Suprapubic skin (tissue), 3 donors: Measurements from ENCODE around the gene WLS.

Experiments
- CTCF ChIP-seq, 2 donors: fragments of 200-600 bp in 1 of 2; fragments of 450-650 bp in 1 of 2; sonication (generic) in 1 of 2; IDR thresholded peaks; one replicate each; pipeline ENCODE4 v1.5.1; 2016 to 2019; ENCODE audit warnings: antibody characterized with exemption in 2 of 2, mild to moderate bottlenecking in 1 of 2, moderate library complexity in 1 of 2
- POLR2AphosphoS5 ChIP-seq, 3 donors: sonication (generic); formaldehyde crosslinking; IDR thresholded peaks; one replicate each; pipeline ENCODE4 v1.6.1; 2017; ENCODE audit warnings: antibody characterized with exemption in 3 of 3

- TF ChIP-seq CTCF (IDR thresholded peaks at IDR 0.05) (no peak), POLR2AphosphoS5 (IDR thresholded peaks at IDR 0.05) (no peak)
Measured at GRCh38 chr1:68206848-68207689, 25.3 kb downstream of the WLS start.
